ENCODE measurements around the gene PTPRT.

- TF ChIP-seq CTCF (IDR thresholded peaks at IDR 0.05) (no peak), POLR2A (IDR thresholded peaks at IDR 0.05) (no peak), POLR2AphosphoS5 (IDR thresholded peaks at IDR 0.05) (no peak)
Observed at GRCh38 chr20:42889517-42889916, 300.2 kb downstream of the PTPRT start.
